ENCODE data around the gene VKORC1L1.
"Not testable (repeated sequence)": the region's sequence is repeated elsewhere in the genome, so short reads cannot be mapped to it uniquely, and the experiment has no call there.

The VKORC1L1 gene

GRCh38 chr7:65872776-65873581 is at the start of gene VKORC1L1:
Gene VKORC1L1 (plus strand): TSS chr7:65873074. CDS start chr7:65873372, 298 bp downstream.
- DNase-seq, result peak; percentile 50 to 95 (median 89)

- DNase-seq, result no peak
Observed at GRCh38 chr7:65827366-65827765, 45.5 kb upstream of the VKORC1L1 start.

- DNase-seq, result no peak
Observed at GRCh38 chr7:65832281-65832680, 40.6 kb upstream of the VKORC1L1 start.

- not testable (repeated sequence) for DNase-seq
Observed at GRCh38 chr7:65836684-65837083, 36.2 kb upstream of the VKORC1L1 start.

GRCh38 chr7:65837541-65837956 is 35.3 kb upstream of the VKORC1L1 start:
- DNase-seq, result not testable (repeated sequence)

GRCh38 chr7:65839846-65840245 is 33.0 kb upstream of the VKORC1L1 start:
- no peak for DNase-seq

- peak in 2 of 58 donors; percentile 1 to 13 for DNase-seq
Observed at GRCh38 chr7:65840446-65840845, 32.4 kb upstream of the VKORC1L1 start.

GRCh38 chr7:65843616-65844015 is 29.3 kb upstream of the VKORC1L1 start:
- DNase-seq, result not testable (repeated sequence)

GRCh38 chr7:65846008-65846570 is 26.8 kb upstream of the VKORC1L1 start:
- DNase-seq, result no peak

- DNase-seq, result not testable (repeated sequence)
Observed at GRCh38 chr7:65853426-65853825, 19.4 kb upstream of the VKORC1L1 start.

- DNase-seq, result not testable (repeated sequence)
Observed at GRCh38 chr7:65853892-65854291, 19.0 kb upstream of the VKORC1L1 start.

- DNase-seq, result not testable (repeated sequence)
Observed at GRCh38 chr7:65857321-65857894, 15.5 kb upstream of the VKORC1L1 start.

GRCh38 chr7:65858660-65859059 is 14.2 kb upstream of the VKORC1L1 start:
- not testable (repeated sequence) for DNase-seq

GRCh38 chr7:65866244-65866643 is 6.6 kb upstream of the VKORC1L1 start:
- DNase-seq, result not testable (repeated sequence)

GRCh38 chr7:65867681-65868080 is 5.2 kb upstream of the VKORC1L1 start:
- not testable (repeated sequence) for DNase-seq

GRCh38 chr7:65869312-65869711 is 3.6 kb upstream of the VKORC1L1 start:
- not testable (repeated sequence) for DNase-seq

GRCh38 chr7:65871451-65871850 is 1.4 kb upstream of the VKORC1L1 start:
- peak in 9 of 58 donors; percentile 0 to 11 (median 2) for DNase-seq

GRCh38 chr7:65873582-65874193 is 814 bp downstream of the VKORC1L1 start:
- peak in 16 of 58 donors; percentile 3 to 40 (median 22) for DNase-seq

GRCh38 chr7:65875715-65876114 is 2.8 kb downstream of the VKORC1L1 start:
- DNase-seq, result not testable (repeated sequence)

- not testable (repeated sequence) for DNase-seq
Observed at GRCh38 chr7:65879292-65880153, 6.6 kb downstream of the VKORC1L1 start.

GRCh38 chr7:65880242-65880641 is 7.4 kb downstream of the VKORC1L1 start:
- DNase-seq, result not testable (repeated sequence)

Data from anterior cingulate cortex (tissue), 58 donors.